Endothelial cell of umbilical vein (primary cell): ENCODE results near the gene LHCGR. TPM values are rescaled to one million over a fixed set of nuclear protein-coding genes. Genes with fewer than 3 reads are reported as not detected.

ENCODE experiments used
- BruUV-seq: library from RNA; stranded (reverse); fragments of 400-500 nt; replicated peaks from 2 replicates; lab custom pipeline; 2021; lab: Mats Ljungman, UMichigan
- CTCF ChIA-PET: fragments of 300-600, 350-600 bp; sonication (Branson Sonifier 250); formaldehyde crosslinking; loops from one replicate; lab custom pipeline; 2021; ENCODE audit warnings: antibody characterized with exemption, inconsistent platforms; lab: Charles Lee
- POLR2A ChIA-PET: fragments of 300-600, 350-600 bp; sonication (Branson Sonifier 250); formaldehyde crosslinking; loops from one replicate; lab custom pipeline; 2021; ENCODE audit warnings: antibody characterized with exemption, inconsistent platforms; lab: Charles Lee
- DNase-seq: peaks from one replicate; pipeline ENCODE4 v3.0.0-alpha.2; 2011; ENCODE audit warnings: low read depth, low spot score
- FAIRE-seq: peaks from 2 replicates; lab custom pipeline; 2011; peaks lifted over from hg19 to GRCh38; lab: Jason Lieb, UNC
- H2AFZ ChIP-seq: 2 replicates; pipeline ENCODE4 v1.6.0; 2012; ENCODE audit warnings: low read depth, low read length, control low read depth, inconsistent platforms
- H3K27ac ChIP-seq: 2 replicates; pipeline ENCODE4 v1.5.1; 2011; ENCODE audit warnings: low read depth, mild to moderate bottlenecking, control low read depth, low read length, moderate library complexity; ENCODE audit not compliant: insufficient read depth
- H3K27me3 ChIP-seq, 2 experiments: 2 replicates each; pipeline versions ENCODE4 v1.6.0 to v1.6.1; 2011; ENCODE audit warnings: low read length in 2 of 2, mixed read lengths in 1 of 2; ENCODE audit not compliant: control insufficient read depth in 2 of 2, insufficient read depth in 2 of 2
- H3K36me3 ChIP-seq, 2 experiments: 2 replicates in 1 of 2; 3 replicates in 1 of 2; pipeline ENCODE4 v1.5.1; 2011; ENCODE audit warnings: low read length in 2 of 2, mild to moderate bottlenecking in 1 of 2, moderate library complexity in 1 of 2; ENCODE audit not compliant: control insufficient read depth in 2 of 2, insufficient read depth in 2 of 2; ENCODE audit errors: extremely low read depth in 1 of 2
- H3K4me1 ChIP-seq: 3 replicates; pipeline ENCODE4 v1.5.1; 2011; ENCODE audit warnings: mild to moderate bottlenecking, low read length; ENCODE audit not compliant: control insufficient read depth, insufficient read depth; ENCODE audit errors: extremely low read depth
- H3K4me2 ChIP-seq: 2 replicates; pipeline ENCODE4 v1.6.1; 2011; ENCODE audit warnings: low read length, control low read depth, mixed read lengths; ENCODE audit not compliant: insufficient read depth
- H3K4me3 ChIP-seq, 3 experiments: fragments of 200-600 bp in 1 of 3; sonication (generic), shearing (Covaris generic) in 1 of 3; replicated peaks in 1 of 3; 2 replicates each; pipeline ENCODE4 v1.5.1; 2011 to 2016; ENCODE audit warnings: control low read depth in 3 of 3, low read length in 3 of 3, mild to moderate bottlenecking in 2 of 3, inconsistent platforms in 1 of 3, low read depth in 1 of 3, moderate library complexity in 1 of 3; ENCODE audit not compliant: insufficient read depth in 1 of 3
- H3K79me2 ChIP-seq: 2 replicates; pipeline ENCODE4 v1.6.0; 2012; ENCODE audit warnings: low read length, inconsistent platforms; ENCODE audit not compliant: control insufficient read depth, insufficient read depth
- H3K9ac ChIP-seq: replicated peaks from 2 replicates; pipeline ENCODE3; 2011; ENCODE audit warnings: low read length, control low read depth; ENCODE audit not compliant: insufficient read depth; ENCODE audit errors: extremely low read depth
- H3K9me1 ChIP-seq: replicated peaks from 3 replicates; pipeline ENCODE4 v1.6.0; 2011; ENCODE audit warnings: mild to moderate bottlenecking, low read length; ENCODE audit not compliant: control insufficient read depth, insufficient read depth; ENCODE audit errors: extremely low read depth
- H3K9me3 ChIP-seq: replicated peaks from 2 replicates; pipeline ENCODE4 v1.5.1; 2012; ENCODE audit warnings: low read length, inconsistent platforms; ENCODE audit not compliant: control insufficient read depth, insufficient read depth
- H4K20me1 ChIP-seq: replicated peaks from 2 replicates; pipeline ENCODE3; 2011; ENCODE audit warnings: mild to moderate bottlenecking, low read length; ENCODE audit not compliant: control insufficient read depth, insufficient read depth; ENCODE audit errors: extremely low read depth
- CTCF ChIP-seq, 2 donors: IDR thresholded peaks; 1 replicate in 1 of 2; 2 replicates in 1 of 2; pipeline ENCODE4 v1.5.1; 2011; ENCODE audit warnings: low read length in 2 of 2, mild to moderate bottlenecking in 2 of 2, moderate library complexity in 2 of 2, control low read depth in 1 of 2, inconsistent platforms in 1 of 2, low read depth in 1 of 2; ENCODE audit not compliant: insufficient read depth in 1 of 2; ENCODE audit errors: extremely low read depth in 1 of 2
- EZH2 ChIP-seq: IDR thresholded peaks from 2 replicates; pipeline ENCODE4 v1.6.1; 2012; ENCODE audit warnings: borderline replicate concordance, low read depth, mild to moderate bottlenecking, moderate library complexity, low read length, inconsistent platforms; ENCODE audit not compliant: severe bottlenecking
- FOS ChIP-seq: IDR thresholded peaks from 2 replicates; pipeline ENCODE4 v1.6.1; 2011; ENCODE audit warnings: mild to moderate bottlenecking, low read length, moderate library complexity, borderline replicate concordance; ENCODE audit not compliant: insufficient read depth
- GATA2 ChIP-seq: IDR thresholded peaks from 2 replicates; pipeline ENCODE4 v1.7.0; 2011; ENCODE audit warnings: low read depth, mild to moderate bottlenecking, moderate library complexity, mixed read lengths, low read length; ENCODE audit not compliant: insufficient read length, insufficient read depth
- JUN ChIP-seq: IDR thresholded peaks from 2 replicates; pipeline ENCODE4 v1.6.1; 2011; ENCODE audit warnings: borderline replicate concordance, low read depth; ENCODE audit not compliant: insufficient read length, insufficient read depth
- MAX ChIP-seq: IDR thresholded peaks from 2 replicates; pipeline ENCODE4 v1.6.1; 2011; ENCODE audit not compliant: insufficient read depth, insufficient read length
- MYC ChIP-seq: IDR thresholded peaks from one replicate; pipeline ENCODE4 v1.6.1; 2011; ENCODE audit warnings: mild to moderate bottlenecking, low read depth, low read length
- POLR2AphosphoS5 ChIP-seq: IDR thresholded peaks from 2 replicates; pipeline ENCODE4 v1.6.1; 2012; ENCODE audit warnings: low read depth, mild to moderate bottlenecking, control low read depth, low read length, moderate library complexity; ENCODE audit not compliant: insufficient read depth
- dilution Hi-C: fragments of 300-500 bp; cut with MboI; formaldehyde crosslinking; loops from one replicate; pipeline ENCODE4 v1.15.0; 2019; ENCODE audit warnings: low sequenced_read_pairs; ENCODE audit not compliant: extremely low pct_ligation_motif_present
- intact Hi-C: fragments of 100-400 bp; cut with micrococcal nuclease; formaldehyde crosslinking; loops from one replicate; pipeline ENCODE4 v1.10.0; 2022
- polyA plus RNA-seq, 4 experiments: library from polyadenylated mRNA; depleted of rRNA in 3 of 4; stranded (reverse) in 3 of 4; unstranded in 1 of 4; fragments of >200 nt; gene quantifications; 2 replicates each; pipeline versions ENCODE4 v1.2.1 to v1.2.3, GENCODE V29; 2011 to 2012; ENCODE audit warnings: missing spikeins in 1 of 4
- total RNA-seq: library from RNA; stranded (reverse); gene quantifications from 2 replicates; pipeline ENCODE4 v1.2.3, GENCODE V29; 2021

LHCGR gene
- total and polyA plus RNA-seq, 2 donors (not counting 3 experiments of a cell fraction or from before 2014, with no cell fraction given): not detected

GRCh38 chr2:48753228-48753627, 2.3 kb downstream of the LHCGR start:
- Histone ChIP-seq H4K20me1 (no peaks in the 10 kb centered on the region), H3K36me3 (no peaks in the 10 kb centered on the region), H3K9me3 (no peaks in the 10 kb centered on the region), H3K27ac (no peak overlapping the region), H3K27me3 (peaks cover 10 to 11% of the 10 kb centered on the region in 2 experiments), H3K79me2 (no peaks in the 10 kb centered on the region), H3K4me2 (no peak overlapping the region), H2AFZ (no peak overlapping the region), H3K4me3 (no peak overlapping the region), H3K9ac (no peak overlapping the region), H3K9me1 (no peaks in the 10 kb centered on the region), H3K4me1 (no peaks in the 10 kb centered on the region)
- FAIRE-seq (no peak), DNase-seq (no peak)
- dilution Hi-C loops (no loop called here), intact Hi-C loops (no loop called here)
- CTCF ChIA-PET: no interaction called here
- BruUV-seq: no TSS peak
- POLR2A ChIA-PET: no interaction called here
- no peak for TF ChIP-seq FOS
- no peak for TF ChIP-seq POLR2AphosphoS5
- TF ChIP-seq GATA2: no peak
- no peak for TF ChIP-seq EZH2
- no peak for TF ChIP-seq JUN
- no peak for TF ChIP-seq MYC
- TF ChIP-seq CTCF (IDR thresholded peaks at IDR 0.05; ENCODE audit: extremely low read depth in 1 of 2, insufficient read depth in 1 of 2, low read depth in 1 of 2, low read length in 2 of 2): no peak
- no peak for TF ChIP-seq MAX
